ENCODE results near the gene AMIGO3. TPM values are rescaled to one million over a fixed set of nuclear protein-coding genes. Genes with fewer than 3 reads are reported as not detected.
A peak's percentile ranks its signal among the peaks of the same experiment; 100 is the strongest.

The AMIGO3 gene
- total and polyA plus RNA-seq, 2 of the 8 experiments (the other 6 are each of a cell fraction or from before 2014, with no cell fraction given): 1.6 to 8.8 TPM

- Histone ChIP-seq H4K8ac (ENCODE audit: extremely low read depth, insufficient read depth, low read length) (no peak overlapping the region), H2BK12ac (ENCODE audit: low read depth, low read length) (no peak overlapping the region), H4K20me1 (replicated peaks in 1 of 2; ENCODE audit: control insufficient read depth in 1 of 2, insufficient read depth in 2 of 2, low read length in 2 of 2) (peaks cover 0 to 15% of the 10 kb centered on the region in 2 experiments), H2AFZ (ENCODE audit: low read length) (no peak overlapping the region), H3K4me3 (ENCODE audit: extremely low read depth in 1 of 4, insufficient read depth in 2 of 4, low read depth in 3 of 4, low read length in 4 of 4) (no peak overlapping the region), H3K27ac (ENCODE audit: low read depth, low read length) (no peak overlapping the region), H3K27me3 (replicated peaks in 1 of 4; ENCODE audit: control insufficient read depth in 3 of 4, extremely low read depth in 1 of 4, insufficient read depth in 3 of 4, low read length in 3 of 4) (no peaks in the 10 kb centered on the region), H3K18ac (ENCODE audit: extremely low read depth, low read length) (no peak overlapping the region), H3K4me2 (ENCODE audit: insufficient read depth in 1 of 2, low read depth in 2 of 2, low read length in 2 of 2) (no peak overlapping the region), H3K23ac (ENCODE audit: insufficient read length) (no peak overlapping the region), H3K36me3 (ENCODE audit: control insufficient read depth in 2 of 4, insufficient read depth in 4 of 4, low read length in 3 of 4) (peaks cover 4 to 5% (median 5%) of the 10 kb centered on the region in 4 experiments; a peak in 5 of 8 replicates), H4K91ac (replicated peaks; ENCODE audit: insufficient read length, low read length) (no peak overlapping the region), H2BK20ac (ENCODE audit: low read length) (no peak overlapping the region), H3K23me2 (ENCODE audit: low read depth, low read length) (no peaks in the 10 kb centered on the region), H2BK120ac (replicated peaks; ENCODE audit: low read depth, low read length) (no peak overlapping the region), H3K4ac (replicated peaks; ENCODE audit: insufficient read length, low read depth, low read length) (no peak overlapping the region), H2AK5ac (ENCODE audit: low read depth, low read length) (no peak overlapping the region), H4K5ac (ENCODE audit: insufficient read length, low read depth, low read length) (no peak overlapping the region), H3K4me1 (replicated peaks in 1 of 4; ENCODE audit: control insufficient read depth in 3 of 4, insufficient read depth in 4 of 4, low read length in 3 of 4) (peaks cover 0 to 9% (median 5%) of the 10 kb centered on the region in 4 experiments; a peak in 5 of 7 replicates), H3K56ac (replicated peaks; ENCODE audit: insufficient read length, low read depth, low read length) (no peak overlapping the region), H2BK5ac (ENCODE audit: low read depth, low read length) (0 out of 2 replicates have a peak overlapping the region, but pooled peaks have one; percentile 35), H3K79me1 (ENCODE audit: low read depth, low read length) (no peaks in the 10 kb centered on the region), H3K9me3 (ENCODE audit: insufficient read depth in 2 of 2, low read depth in 1 of 2, low read length in 1 of 2) (no peaks in the 10 kb centered on the region), H2BK15ac (ENCODE audit: low read length) (no peak overlapping the region; the same call in 1 of the 2 replicates), H3K9ac (replicated peaks in 1 of 4; ENCODE audit: extremely low read depth in 1 of 4, low read depth in 3 of 4, low read length in 3 of 4) (no peak overlapping the region), H3K79me2 (ENCODE audit: control insufficient read depth in 1 of 2, insufficient read depth in 2 of 2, low read length in 2 of 2) (no peaks in the 10 kb centered on the region), H3K14ac (ENCODE audit: insufficient read length) (no peak overlapping the region)
- ChIA-PET CTCF (ENCODE audit: partially characterized antibody) (interaction anchor here (1.7 to 9.7 kb wide), 5 partner anchors 8 to 136 kb away, joined by 4 to 127 read pairs (median 54); partner anchors contain the start of genes AMIGO3 and GMPPB), POLR2A (ENCODE audit: partially characterized antibody) (interaction anchor here (5.7 kb wide), 1 partner anchor 14 kb away, joined by 57 read pairs; the partner anchor contains the start of gene AMIGO3)
- TF ChIP-seq, protein P1, sequence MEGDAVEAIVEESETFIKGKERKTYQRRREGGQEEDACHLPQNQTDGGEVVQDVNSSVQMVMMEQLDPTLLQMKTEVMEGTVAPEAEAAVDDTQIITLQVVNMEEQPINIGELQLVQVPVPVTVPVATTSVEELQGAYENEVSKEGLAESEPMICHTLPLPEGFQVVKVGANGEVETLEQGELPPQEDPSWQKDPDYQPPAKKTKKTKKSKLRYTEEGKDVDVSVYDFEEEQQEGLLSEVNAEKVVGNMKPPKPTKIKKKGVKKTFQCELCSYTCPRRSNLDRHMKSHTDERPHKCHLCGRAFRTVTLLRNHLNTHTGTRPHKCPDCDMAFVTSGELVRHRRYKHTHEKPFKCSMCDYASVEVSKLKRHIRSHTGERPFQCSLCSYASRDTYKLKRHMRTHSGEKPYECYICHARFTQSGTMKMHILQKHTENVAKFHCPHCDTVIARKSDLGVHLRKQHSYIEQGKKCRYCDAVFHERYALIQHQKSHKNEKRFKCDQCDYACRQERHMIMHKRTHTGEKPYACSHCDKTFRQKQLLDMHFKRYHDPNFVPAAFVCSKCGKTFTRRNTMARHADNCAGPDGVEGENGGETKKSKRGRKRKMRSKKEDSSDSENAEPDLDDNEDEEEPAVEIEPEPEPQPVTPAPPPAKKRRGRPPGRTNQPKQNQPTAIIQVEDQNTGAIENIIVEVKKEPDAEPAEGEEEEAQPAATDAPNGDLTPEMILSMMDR (IDR thresholded peaks at IDR 0.05; ENCODE audit: control extremely low read depth in 1 of 3, insufficient read depth in 1 of 3, low read depth in 1 of 3, low read length in 3 of 3): no peak
- no peak for TF ChIP-seq SIN3A (conservative IDR thresholded peaks at IDR 0.05 in 1 of 2, IDR thresholded peaks at IDR 0.05 in 1 of 2; ENCODE audit: low read depth in 1 of 2, low read length in 2 of 2)
- TF ChIP-seq SRF (IDR thresholded peaks at IDR 0.05; ENCODE audit: low read depth, low read length): no peak
- no peak for TF ChIP-seq CHD1 (IDR thresholded peaks at IDR 0.05; ENCODE audit: low read depth, low read length)
- TF ChIP-seq CEBPB (IDR thresholded peaks at IDR 0.05; ENCODE audit: low read depth, low read length): no peak
- TF ChIP-seq CREB1 (IDR thresholded peaks at IDR 0.05): no peak
- WGBS, 2 experiments (ENCODE audit: extremely low coverage in 1 of 2, insufficient coverage in 1 of 2, insufficient read length in 1 of 2, insufficient replicate concordance in 2 of 2, low coverage in 1 of 2, low lambda C conversion rate in 2 of 2, missing lambda C conversion rate in 1 of 2): 90% methylated on average over 6 of the region's 8 CpGs; no CpG with 5 or more reads in 1 of the 2 experiments
- DNase-seq (ENCODE audit: low read depth in 1 of 2, low spot score in 2 of 2) (no peak), FAIRE-seq (no peak)
Observed at GRCh38 chr3:49704629-49705028, 14.9 kb downstream of the AMIGO3 start.
